ENCODE results near the gene FURIN. TPM values are rescaled to one million over a fixed set of nuclear protein-coding genes. Genes with fewer than 3 reads are reported as not detected.
A peak's percentile ranks its signal among the peaks of the same experiment; 100 is the strongest.

The FURIN gene
- polyA plus RNA-seq, 2 of the 4 experiments (the other 2 are of a cell fraction), result 16.8 to 33.3 TPM

GRCh38 chr15:90902040-90902839, 33.9 kb downstream of the FURIN start:
- Histone ChIP-seq H3K4me2 (peak overlapping the region; percentile 99), H3K4me3 (peak overlapping the region; percentile 81), H3K9me3 (no peaks in the 10 kb centered on the region), H3K27ac (peak overlapping the region; percentile 88), H3K4me1 (peaks cover 14% of the 10 kb centered on the region)
- 3% methylated on average over 37 of the region's 71 CpGs for WGBS (ENCODE audit: missing lambda C conversion rate)
- POLR2A ChIA-PET, result interaction anchor here (0.6 to 2.2 kb wide), 8 partner anchors 28 to 514 kb away, joined by 3 to 14 read pairs (median 4); partner anchors contain the start of genes HDDC3 and IQGAP1
- peak; percentile 88 to 99 for DNase-seq (ENCODE audit: low read depth in 1 of 2, low spot score in 1 of 2)
- peak; percentile 88 to 94 for ATAC-seq
- CTCF ChIA-PET, result interaction anchor here (0.6 to 16.8 kb wide), 34 partner anchors 9 to 550 kb away, joined by 3 to 326 read pairs (median 4); partner anchors contain the start of genes FES, FURIN, HDDC3 and UNC45A
- peak; percentile 95 for FAIRE-seq
- TF ChIP-seq PHF8 (IDR thresholded peaks at IDR 0.05; ENCODE audit: borderline replicate concordance, low read depth) (peak; percentile 74), EP300 (IDR thresholded peaks at IDR 0.05) (no peak), POLR2A (IDR thresholded peaks at IDR 0.05; ENCODE audit: low read length) (peak; percentile 91), RFX5 (IDR thresholded peaks at IDR 0.05) (0 out of 2 replicates have a peak, but pooled peaks have one; percentile 41), HOXB13 (CRISPR knock-in tag; IDR thresholded peaks at IDR 0.05; ENCODE audit: low read depth) (no peak), ESRRA (IDR thresholded peaks at IDR 0.05; ENCODE audit: borderline replicate concordance, low read length) (no peak), POLR2AphosphoS2 (conservative IDR thresholded peaks at IDR 0.05; ENCODE audit: low read length) (no peak), USF2 (IDR thresholded peaks at IDR 0.05) (no peak), MYC (IDR thresholded peaks at IDR 0.05; ENCODE audit: borderline replicate concordance, low read length) (no peak), RCOR1 (IDR thresholded peaks at IDR 0.05; ENCODE audit: low read depth, low read length) (no peak), HDAC2 (IDR thresholded peaks at IDR 0.05) (no peak), RNF2 (IDR thresholded peaks at IDR 0.05; ENCODE audit: borderline replicate concordance, low read depth) (no peak), FOSB (CRISPR knock-in tag; IDR thresholded peaks at IDR 0.05) (no peak), KDM5A (IDR thresholded peaks at IDR 0.05) (no peak), SREBF2 (IDR thresholded peaks at IDR 0.05) (no peak), CEBPB (IDR thresholded peaks at IDR 0.05) (no peak), JUNB (IDR thresholded peaks at IDR 0.05) (no peak), RARB (CRISPR knock-in tag; IDR thresholded peaks at IDR 0.05) (no peak), CHD2 (IDR thresholded peaks at IDR 0.05; ENCODE audit: low read length, partially characterized antibody) (no peak), JUN (IDR thresholded peaks at IDR 0.05) (peak in 1 of 2 experiments; percentile 76; a peak in 3 of 5 replicates), TFCP2L1 (CRISPR knock-in tag; IDR thresholded peaks at IDR 0.05) (no peak), MAX (IDR thresholded peaks at IDR 0.05) (peak; percentile 72), EHF (CRISPR knock-in tag; IDR thresholded peaks at IDR 0.05) (no peak), CBX8 (IDR thresholded peaks at IDR 0.05) (no peak), HOXB5 (CRISPR knock-in tag; IDR thresholded peaks at IDR 0.05) (no peak), HOXA7 (CRISPR knock-in tag; IDR thresholded peaks at IDR 0.05) (no peak), NFE2L2 (conservative IDR thresholded peaks at IDR 0.05; ENCODE audit: low read length) (no peak), REST (IDR thresholded peaks at IDR 0.05) (no peak), CTCF (IDR thresholded peaks at IDR 0.05) (peak; percentile 90), CBX2 (IDR thresholded peaks at IDR 0.05; ENCODE audit: borderline replicate concordance, low read depth) (no peak), E2F6 (IDR thresholded peaks at IDR 0.05; ENCODE audit: borderline replicate concordance, low read depth) (peak; percentile 42; the same call in 1 of the 2 replicates), FOSL2 (IDR thresholded peaks at IDR 0.05) (no peak), FOSL2 (CRISPR knock-in tag; IDR thresholded peaks at IDR 0.05) (no peak), RAD21 (conservative IDR thresholded peaks at IDR 0.05 in 1 of 2, IDR thresholded peaks at IDR 0.05 in 1 of 2) (peak; percentile 25 to 59; a peak in 4 of 5 replicates)
